ENCODE measurements around the gene NLN. TPM values are rescaled to one million over a fixed set of nuclear protein-coding genes. Genes with fewer than 3 reads are reported as not detected.
A peak's percentile ranks its signal among the peaks of the same experiment; 100 is the strongest.
"Not testable (repeated sequence)": the region's sequence is repeated elsewhere in the genome, so short reads cannot be mapped to it uniquely, and the experiment has no call there.

NLN gene
- total RNA-seq, 1 donor from 2014 or later, result 4.7 TPM

DNA sequence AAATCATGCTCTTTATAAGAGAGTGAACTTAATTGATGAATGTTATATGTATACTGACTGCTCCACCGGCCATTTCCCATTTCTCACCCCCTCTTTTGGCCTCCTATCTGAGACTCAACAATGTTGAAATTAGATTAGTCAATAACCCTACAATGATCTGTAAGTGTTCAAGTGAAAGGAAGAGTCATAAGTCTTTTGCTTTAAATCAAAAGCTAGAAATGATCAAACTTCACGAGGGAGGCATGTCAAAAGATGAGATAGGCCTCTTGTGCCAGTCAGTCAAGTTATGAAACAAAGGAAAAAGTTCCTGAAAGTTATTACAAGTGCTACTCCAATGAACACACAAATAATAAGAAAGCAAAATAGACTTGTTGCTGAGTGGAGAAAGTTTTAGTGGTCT is 83.1 kb downstream of the NLN start:
- H3K36me3 ChIP-seq, result no peaks in the 10 kb centered on the region
- H3K27me3 ChIP-seq, result no peaks in the 10 kb centered on the region
- intact Hi-C loops (cut with DNase I), result no loop called here
- no peak overlapping the region for H3K4me3 ChIP-seq
- TF ChIP-seq, protein P1, sequence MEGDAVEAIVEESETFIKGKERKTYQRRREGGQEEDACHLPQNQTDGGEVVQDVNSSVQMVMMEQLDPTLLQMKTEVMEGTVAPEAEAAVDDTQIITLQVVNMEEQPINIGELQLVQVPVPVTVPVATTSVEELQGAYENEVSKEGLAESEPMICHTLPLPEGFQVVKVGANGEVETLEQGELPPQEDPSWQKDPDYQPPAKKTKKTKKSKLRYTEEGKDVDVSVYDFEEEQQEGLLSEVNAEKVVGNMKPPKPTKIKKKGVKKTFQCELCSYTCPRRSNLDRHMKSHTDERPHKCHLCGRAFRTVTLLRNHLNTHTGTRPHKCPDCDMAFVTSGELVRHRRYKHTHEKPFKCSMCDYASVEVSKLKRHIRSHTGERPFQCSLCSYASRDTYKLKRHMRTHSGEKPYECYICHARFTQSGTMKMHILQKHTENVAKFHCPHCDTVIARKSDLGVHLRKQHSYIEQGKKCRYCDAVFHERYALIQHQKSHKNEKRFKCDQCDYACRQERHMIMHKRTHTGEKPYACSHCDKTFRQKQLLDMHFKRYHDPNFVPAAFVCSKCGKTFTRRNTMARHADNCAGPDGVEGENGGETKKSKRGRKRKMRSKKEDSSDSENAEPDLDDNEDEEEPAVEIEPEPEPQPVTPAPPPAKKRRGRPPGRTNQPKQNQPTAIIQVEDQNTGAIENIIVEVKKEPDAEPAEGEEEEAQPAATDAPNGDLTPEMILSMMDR (IDR thresholded peaks at IDR 0.05), result no peak
- no peaks in the 10 kb centered on the region for H3K9me3 ChIP-seq
- H3K27ac ChIP-seq, result no peak overlapping the region
- DNase-seq (ENCODE audit: low spot score in 2 of 2), result no peak
- H3K4me1 ChIP-seq, result no peaks in the 10 kb centered on the region

DNA sequence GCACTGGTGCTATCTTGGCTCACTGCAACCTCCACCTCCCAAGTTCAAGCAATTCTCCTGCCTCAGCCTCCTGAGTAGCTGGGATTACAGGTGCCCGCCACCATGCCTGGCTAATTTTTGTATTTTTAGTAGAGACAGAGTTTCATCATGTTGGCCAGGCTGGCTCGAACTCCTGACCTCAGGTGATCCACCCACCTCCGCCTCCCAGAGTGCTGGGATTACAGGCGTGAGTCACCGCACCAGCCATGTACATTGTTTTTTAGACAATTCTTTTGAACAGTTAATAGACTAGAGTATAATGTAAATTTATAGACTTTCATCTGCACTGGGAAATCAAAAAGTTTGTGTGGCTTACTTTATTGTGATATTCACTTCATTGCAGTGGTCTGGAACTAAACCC is 85.5 kb downstream of the NLN start:
- H3K4me1 ChIP-seq; H3K36me3 ChIP-seq; DNase-seq (ENCODE audit: low spot score in 2 of 2); H3K27ac ChIP-seq; intact Hi-C loops (cut with DNase I); H3K27me3 ChIP-seq; H3K4me3 ChIP-seq; H3K9me3 ChIP-seq: not testable (repeated sequence)

DNA sequence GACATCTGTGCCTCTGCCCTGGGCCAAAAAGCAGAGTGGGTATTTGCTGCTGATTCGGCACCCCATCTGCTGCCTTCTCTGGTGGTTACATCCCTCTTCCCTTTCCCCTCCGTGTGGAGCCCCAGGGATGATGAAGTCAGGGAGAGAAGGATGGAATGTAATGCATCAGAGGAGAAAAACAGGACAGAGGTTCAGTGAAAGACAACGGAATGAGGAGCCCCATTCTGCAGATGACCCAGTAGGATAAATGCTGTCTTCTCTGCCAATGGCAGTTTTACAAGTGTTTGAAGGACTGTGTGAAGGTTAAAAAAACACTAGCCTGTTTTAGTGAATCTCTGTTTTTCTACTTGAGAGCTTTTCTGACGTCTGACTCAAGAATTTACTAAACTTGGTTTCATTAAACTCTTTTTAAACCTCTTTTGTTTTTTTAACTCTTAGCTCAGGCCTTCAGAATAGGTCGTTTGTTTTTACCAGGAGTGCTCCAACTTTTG is 86.3 kb downstream of the NLN start:
- TF ChIP-seq, protein P1 (IDR thresholded peaks at IDR 0.05), result no peak
- intact Hi-C loops (cut with DNase I), result no loop called here
- H3K27ac ChIP-seq, result peak overlapping the region; percentile 8 to 55

DNA sequence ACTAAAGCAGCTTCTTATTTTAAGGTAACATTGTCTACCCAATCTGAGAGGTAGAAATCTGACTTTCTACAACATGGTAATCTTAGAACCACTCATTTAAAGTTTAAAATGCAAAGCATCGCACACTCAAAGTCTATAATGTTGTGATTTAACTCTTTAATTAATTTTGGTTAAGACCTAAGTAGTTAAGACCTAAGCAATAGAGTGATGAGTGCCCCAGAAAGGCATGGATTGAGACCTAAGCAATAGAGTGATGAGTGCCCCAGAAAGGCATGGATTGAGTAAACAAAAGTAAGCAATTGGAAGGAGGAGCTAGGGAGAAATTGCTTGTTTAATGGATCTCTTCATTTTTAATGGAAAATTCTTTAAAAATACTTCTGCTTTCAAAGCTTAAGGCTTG is 86.8 kb downstream of the NLN start:
- TF ChIP-seq, protein P1 (IDR thresholded peaks at IDR 0.05), result no peak
- Histone ChIP-seq H3K4me3 (peak overlapping the region in 1 of 2 donors; percentile 15), H3K27ac (peak overlapping the region; percentile 8 to 55), H3K27me3 (no peaks in the 10 kb centered on the region), H3K9me3 (no peaks in the 10 kb centered on the region), H3K4me1 (no peaks in the 10 kb centered on the region), H3K36me3 (peaks cover 0 to 6% of the 10 kb centered on the region in 2 donors)
- intact Hi-C loops (cut with DNase I), result no loop called here
- DNase-seq (ENCODE audit: low spot score in 2 of 2), result no peak

More for the DNA sequence above, 86.3 kb downstream of the NLN start:
- Histone ChIP-seq H3K27me3 (no peaks in the 10 kb centered on the region), H3K4me1 (no peaks in the 10 kb centered on the region), H3K36me3 (peaks cover 0 to under 1% of the 10 kb centered on the region in 2 donors), H3K4me3 (peak overlapping the region in 1 of 2 donors; percentile 15), H3K9me3 (no peaks in the 10 kb centered on the region)
- no peak for DNase-seq (ENCODE audit: low spot score in 2 of 2)

DNA sequence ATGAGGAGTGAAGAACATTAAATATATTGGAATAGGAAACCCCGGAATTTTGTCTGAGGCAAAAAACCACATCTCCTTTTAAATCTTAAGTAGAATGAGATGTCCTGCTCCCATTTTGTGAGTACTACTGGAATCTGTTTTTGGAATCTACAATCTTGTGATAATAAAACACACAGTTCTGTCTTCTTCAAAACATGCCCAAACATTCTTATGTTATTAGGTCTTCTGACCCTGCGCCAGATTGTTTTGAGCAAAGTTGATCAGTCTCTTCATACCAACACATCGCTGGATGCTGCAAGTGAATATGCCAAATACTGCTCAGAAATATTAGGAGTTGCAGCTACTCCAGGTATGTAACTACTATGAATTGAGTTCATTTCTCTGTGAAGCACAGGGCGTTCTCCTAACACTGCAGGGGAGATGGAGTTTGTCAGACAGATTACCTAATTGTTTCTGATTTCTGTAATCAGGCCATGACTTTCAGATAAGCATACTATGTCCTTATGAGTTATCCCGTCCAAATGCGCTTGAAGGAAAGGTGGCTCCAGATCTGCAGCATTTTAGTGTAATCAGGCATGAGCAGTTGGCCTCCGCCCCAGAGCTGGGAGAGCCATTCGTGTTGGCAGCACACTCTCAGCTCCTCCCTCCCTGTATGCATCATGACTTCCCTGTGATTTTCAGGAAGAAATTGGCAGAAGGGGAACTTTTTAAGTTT is 88.0 kb downstream of the NLN start:
- H3K9me3 ChIP-seq, result no peaks in the 10 kb centered on the region
- peak in 1 of 2 donors; percentile 67 for DNase-seq (ENCODE audit: low spot score in 2 of 2)
- no peak overlapping the region for H3K4me3 ChIP-seq
- no peaks in the 10 kb centered on the region for H3K27me3 ChIP-seq
- H3K36me3 ChIP-seq, result peaks cover 0 to 9% of the 10 kb centered on the region in 2 donors
- TF ChIP-seq, protein P1 (IDR thresholded peaks at IDR 0.05), result no peak
- no peaks in the 10 kb centered on the region for H3K4me1 ChIP-seq
- no peak overlapping the region for H3K27ac ChIP-seq
- intact Hi-C loops (cut with DNase I), result no loop called here

DNA sequence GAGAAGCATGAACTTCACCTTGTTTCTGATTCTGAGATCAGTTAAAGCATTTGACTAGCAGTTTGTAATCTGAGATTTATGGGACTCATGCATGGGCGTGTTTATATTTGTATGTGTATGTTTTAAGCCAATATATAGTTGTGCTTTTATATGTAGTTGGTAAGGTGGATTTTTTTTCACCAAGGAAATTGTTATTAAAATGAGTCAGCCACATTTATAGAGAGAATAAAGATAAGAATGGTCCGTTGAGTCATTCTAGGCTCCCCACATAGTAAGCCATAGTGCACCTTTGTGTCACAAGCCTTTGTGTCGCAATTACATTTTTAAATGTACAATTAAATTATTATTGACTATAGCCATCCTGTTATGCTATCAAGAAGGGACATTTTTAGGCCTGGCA is 89.0 kb downstream of the NLN start:
- Histone ChIP-seq H3K27me3 (no peaks in the 10 kb centered on the region), H3K9me3 (no peaks in the 10 kb centered on the region), H3K27ac (no peak overlapping the region), H3K4me3 (no peak overlapping the region), H3K36me3 (peaks cover 0 to 9% of the 10 kb centered on the region in 2 donors), H3K4me1 (no peaks in the 10 kb centered on the region)
- TF ChIP-seq, protein P1 (IDR thresholded peaks at IDR 0.05), result no peak
- DNase-seq (ENCODE audit: low spot score in 2 of 2), result no peak
- intact Hi-C loops (cut with DNase I), result no loop called here
